B cell (primary cell): ENCODE results near the gene NPIPB4.
"Not testable (repeated sequence)": the region's sequence is repeated elsewhere in the genome, so short reads cannot be mapped to it uniquely, and the experiment has no call there.

Experiments
- EZH2 ChIP-seq: IDR thresholded peaks from 2 replicates; pipeline ENCODE4 v1.6.1; 2012; ENCODE audit warnings: borderline replicate concordance, low read depth, mild to moderate bottlenecking, moderate library complexity, low read length; ENCODE audit not compliant: insufficient read depth, poor library complexity, severe bottlenecking
- TF ChIP-seq, protein P1 (sequence below): fragments of 200-600 bp; IDR thresholded peaks from one replicate; pipeline ENCODE4 v1.8.0; 2022; ENCODE audit warnings: antibody characterized with exemption, mild to moderate bottlenecking

- not testable (repeated sequence) for TF ChIP-seq EZH2
- TF ChIP-seq, protein P1, sequence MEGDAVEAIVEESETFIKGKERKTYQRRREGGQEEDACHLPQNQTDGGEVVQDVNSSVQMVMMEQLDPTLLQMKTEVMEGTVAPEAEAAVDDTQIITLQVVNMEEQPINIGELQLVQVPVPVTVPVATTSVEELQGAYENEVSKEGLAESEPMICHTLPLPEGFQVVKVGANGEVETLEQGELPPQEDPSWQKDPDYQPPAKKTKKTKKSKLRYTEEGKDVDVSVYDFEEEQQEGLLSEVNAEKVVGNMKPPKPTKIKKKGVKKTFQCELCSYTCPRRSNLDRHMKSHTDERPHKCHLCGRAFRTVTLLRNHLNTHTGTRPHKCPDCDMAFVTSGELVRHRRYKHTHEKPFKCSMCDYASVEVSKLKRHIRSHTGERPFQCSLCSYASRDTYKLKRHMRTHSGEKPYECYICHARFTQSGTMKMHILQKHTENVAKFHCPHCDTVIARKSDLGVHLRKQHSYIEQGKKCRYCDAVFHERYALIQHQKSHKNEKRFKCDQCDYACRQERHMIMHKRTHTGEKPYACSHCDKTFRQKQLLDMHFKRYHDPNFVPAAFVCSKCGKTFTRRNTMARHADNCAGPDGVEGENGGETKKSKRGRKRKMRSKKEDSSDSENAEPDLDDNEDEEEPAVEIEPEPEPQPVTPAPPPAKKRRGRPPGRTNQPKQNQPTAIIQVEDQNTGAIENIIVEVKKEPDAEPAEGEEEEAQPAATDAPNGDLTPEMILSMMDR, result not testable (repeated sequence)
Measured at GRCh38 chr16:21836334-21836733, 21.2 kb downstream of the NPIPB4 start.
